Transverse colon (tissue), 3 donors: ENCODE data around the gene SLC24A3.

Source experiments
- CTCF ChIP-seq, 5 experiments: fragments of 200-600 bp in 3 of 5; fragments of 450-650 bp in 2 of 5; sonication (generic) in 3 of 5; IDR thresholded peaks; 1 replicate in 2 of 5; 2 replicates in 3 of 5; pipeline ENCODE4 v1.5.1; 2016 to 2017; ENCODE audit warnings: antibody characterized with exemption in 5 of 5, inconsistent platforms in 3 of 5, mild to moderate bottlenecking in 2 of 5, moderate library complexity in 1 of 5
- EP300 ChIP-seq: sonication (generic); formaldehyde crosslinking; IDR thresholded peaks from one replicate; pipeline ENCODE4 v1.6.1; 2017; ENCODE audit warnings: antibody characterized with exemption, low read depth
- POLR2A ChIP-seq: fragments of 450-650 bp; IDR thresholded peaks from one replicate; pipeline ENCODE4 v1.6.1; 2016; ENCODE audit warnings: antibody characterized with exemption, mild to moderate bottlenecking, moderate library complexity

- TF ChIP-seq CTCF (IDR thresholded peaks at IDR 0.05): peak in 1 of 5 experiments; percentile 9
- no peak for TF ChIP-seq POLR2A
- TF ChIP-seq EP300: no peak
Measured at GRCh38 chr20:19588732-19589131, 376.3 kb downstream of the SLC24A3 start.
